GM12875 (cell line): Measurements from ENCODE around the gene MYOM3.

Source experiments
- H3K4me3 ChIP-seq: one replicate; pipeline ENCODE4 v1.5.1; 2011; ENCODE audit warnings: low read depth, low read length, control low read depth
- TF ChIP-seq, protein P1 (sequence below): IDR thresholded peaks from 2 replicates; pipeline ENCODE4 v1.5.1; 2011; ENCODE audit warnings: low read depth, mild to moderate bottlenecking, control low read depth, inconsistent platforms, low read length, moderate library complexity, borderline replicate concordance; ENCODE audit not compliant: insufficient read depth

Gene MYOM3

DNA sequence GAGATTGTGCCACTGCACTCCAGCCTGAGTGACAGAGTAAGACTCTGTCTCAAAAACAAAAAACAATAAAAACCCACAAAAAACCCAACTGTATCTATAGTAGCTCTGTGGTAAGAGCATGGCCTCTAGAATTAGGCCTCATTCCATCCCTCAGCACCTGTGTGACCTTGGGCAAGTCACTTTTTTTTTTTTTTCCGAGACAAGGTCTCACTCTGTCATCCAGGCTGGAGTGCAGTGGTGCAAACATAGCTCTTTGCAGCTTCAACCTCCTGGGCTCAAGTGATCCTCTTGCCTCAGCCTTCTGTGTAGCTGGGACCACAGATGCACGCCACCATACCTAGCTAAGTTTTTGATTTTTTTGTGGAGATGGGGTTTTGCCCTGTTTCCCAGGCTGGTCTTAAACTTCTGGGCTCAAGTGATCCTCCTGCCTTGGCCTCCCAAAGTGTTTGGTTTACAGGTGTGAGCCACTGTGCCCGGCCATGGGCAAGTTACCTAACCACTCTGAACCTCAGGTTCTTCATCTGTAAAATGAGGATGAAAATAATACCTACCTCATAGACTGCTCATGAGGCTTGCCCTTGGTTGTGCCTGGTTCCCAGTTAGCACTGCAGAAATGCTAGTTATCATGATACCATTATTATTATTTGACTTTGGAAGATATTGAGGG lies 15.3 kb upstream of the MYOM3 start:
- TF ChIP-seq, protein P1, sequence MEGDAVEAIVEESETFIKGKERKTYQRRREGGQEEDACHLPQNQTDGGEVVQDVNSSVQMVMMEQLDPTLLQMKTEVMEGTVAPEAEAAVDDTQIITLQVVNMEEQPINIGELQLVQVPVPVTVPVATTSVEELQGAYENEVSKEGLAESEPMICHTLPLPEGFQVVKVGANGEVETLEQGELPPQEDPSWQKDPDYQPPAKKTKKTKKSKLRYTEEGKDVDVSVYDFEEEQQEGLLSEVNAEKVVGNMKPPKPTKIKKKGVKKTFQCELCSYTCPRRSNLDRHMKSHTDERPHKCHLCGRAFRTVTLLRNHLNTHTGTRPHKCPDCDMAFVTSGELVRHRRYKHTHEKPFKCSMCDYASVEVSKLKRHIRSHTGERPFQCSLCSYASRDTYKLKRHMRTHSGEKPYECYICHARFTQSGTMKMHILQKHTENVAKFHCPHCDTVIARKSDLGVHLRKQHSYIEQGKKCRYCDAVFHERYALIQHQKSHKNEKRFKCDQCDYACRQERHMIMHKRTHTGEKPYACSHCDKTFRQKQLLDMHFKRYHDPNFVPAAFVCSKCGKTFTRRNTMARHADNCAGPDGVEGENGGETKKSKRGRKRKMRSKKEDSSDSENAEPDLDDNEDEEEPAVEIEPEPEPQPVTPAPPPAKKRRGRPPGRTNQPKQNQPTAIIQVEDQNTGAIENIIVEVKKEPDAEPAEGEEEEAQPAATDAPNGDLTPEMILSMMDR, result no peak
- no peak overlapping the region for H3K4me3 ChIP-seq

DNA sequence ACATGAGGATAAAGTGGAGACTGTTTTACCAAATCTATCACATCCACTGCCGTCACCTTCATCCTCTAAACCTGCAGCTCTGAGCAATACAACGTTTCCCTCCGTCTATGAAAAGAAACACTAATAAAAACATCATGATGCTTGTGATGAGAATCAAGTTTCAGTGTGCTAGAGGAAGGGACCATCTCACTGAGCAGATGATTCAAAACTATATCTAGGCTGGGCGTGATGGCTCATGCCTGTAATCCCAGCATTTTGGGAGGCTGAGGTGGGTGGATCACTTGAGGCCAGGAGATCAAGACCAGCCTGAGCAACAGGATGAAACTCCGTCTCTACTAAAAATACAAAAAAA lies 14.7 kb upstream of the MYOM3 start:
- no peak overlapping the region for H3K4me3 ChIP-seq
- TF ChIP-seq, protein P1, result no peak

DNA sequence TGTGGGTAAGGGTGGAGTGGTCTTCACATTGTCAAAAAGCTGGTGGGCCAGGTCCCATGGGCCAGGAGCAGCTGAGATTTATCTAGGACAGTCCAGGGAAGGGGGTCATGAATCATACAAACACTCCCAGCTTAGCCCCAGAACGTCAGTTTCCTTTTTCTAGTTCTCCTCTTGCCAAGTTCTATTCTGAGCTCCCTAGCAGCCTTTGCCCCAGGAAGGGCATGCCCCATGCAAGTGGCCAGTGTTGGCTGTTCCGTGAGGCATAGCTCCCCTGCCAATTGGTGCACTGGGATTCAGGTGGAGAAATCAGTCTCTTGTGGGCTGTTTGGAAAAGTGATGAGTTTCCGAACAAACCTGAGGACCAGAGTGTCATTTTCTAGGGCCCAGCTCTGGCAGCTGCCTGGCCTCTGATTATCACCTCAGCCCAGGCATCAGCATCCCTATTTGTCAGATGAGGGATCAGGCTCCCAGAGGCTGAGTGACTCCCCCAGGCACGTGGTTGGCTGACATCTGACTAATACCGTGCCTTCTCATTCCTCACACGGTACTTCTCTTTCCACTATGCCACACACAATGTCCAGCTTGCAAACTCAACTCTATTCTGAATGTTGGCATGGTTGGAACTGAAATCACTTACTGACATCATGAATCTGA lies 14.2 kb upstream of the MYOM3 start:
- H3K4me3 ChIP-seq, result no peak overlapping the region
- TF ChIP-seq, protein P1, result no peak

DNA sequence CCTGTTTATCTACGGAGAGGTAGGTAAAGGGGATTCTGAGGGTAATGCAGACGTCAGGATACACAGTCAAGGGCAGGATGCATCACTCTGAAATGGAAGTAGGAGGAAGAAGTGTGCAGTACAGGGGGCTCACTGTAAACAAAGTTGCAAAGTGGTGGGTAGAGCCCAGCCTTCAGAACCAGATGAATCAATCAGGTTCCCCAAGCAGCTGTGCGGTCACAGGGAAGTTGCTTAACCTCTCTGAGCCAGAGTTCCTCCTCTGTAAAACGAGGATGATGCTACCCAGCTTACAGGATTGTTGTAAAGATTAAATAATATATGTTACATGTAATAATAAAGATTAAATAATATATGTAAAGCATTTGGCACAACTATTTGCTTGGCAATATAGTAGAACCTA lies 13.5 kb upstream of the MYOM3 start:
- TF ChIP-seq, protein P1, result no peak
- no peak overlapping the region for H3K4me3 ChIP-seq

DNA sequence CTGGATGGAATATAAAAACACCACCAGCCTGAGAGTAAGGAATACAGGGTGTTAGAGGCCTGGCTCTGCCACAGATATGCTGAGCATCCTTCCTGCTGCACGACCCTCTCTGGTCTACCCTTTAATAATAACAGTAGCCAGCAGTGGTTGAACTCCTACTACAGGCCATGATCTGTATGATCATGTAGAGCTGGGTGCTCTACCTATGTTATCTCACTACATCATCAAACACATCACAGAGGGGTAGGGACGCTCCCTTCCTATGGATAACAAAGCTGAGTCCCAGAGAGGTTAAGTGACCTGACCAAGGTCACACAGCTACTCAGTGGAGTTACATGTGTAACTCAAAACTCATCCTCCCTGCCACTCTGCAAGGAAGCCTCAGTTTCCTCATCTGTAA lies 13.0 kb upstream of the MYOM3 start:
- no peak overlapping the region for H3K4me3 ChIP-seq
- TF ChIP-seq, protein P1, result no peak

DNA sequence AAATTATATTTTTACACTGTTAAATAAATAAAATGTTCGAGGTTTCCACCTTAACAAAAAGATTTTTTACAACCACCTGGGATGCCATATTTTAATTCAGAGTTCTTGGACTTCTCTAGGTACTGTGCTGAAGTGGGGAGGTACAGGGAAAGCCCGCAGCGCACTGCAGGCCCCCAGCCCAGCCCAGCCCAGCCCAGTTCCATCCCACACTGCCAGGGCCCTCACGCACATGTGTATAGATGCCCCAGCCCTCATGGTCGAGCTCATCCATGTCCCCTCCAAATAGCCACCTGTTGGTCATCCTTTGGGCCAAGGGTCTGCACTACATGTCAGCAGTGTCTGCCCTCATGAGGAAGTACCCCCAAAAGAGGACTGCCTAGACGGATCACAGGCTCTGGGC lies 11.7 kb upstream of the MYOM3 start:
- no peak overlapping the region for H3K4me3 ChIP-seq
- TF ChIP-seq, protein P1, result no peak

DNA sequence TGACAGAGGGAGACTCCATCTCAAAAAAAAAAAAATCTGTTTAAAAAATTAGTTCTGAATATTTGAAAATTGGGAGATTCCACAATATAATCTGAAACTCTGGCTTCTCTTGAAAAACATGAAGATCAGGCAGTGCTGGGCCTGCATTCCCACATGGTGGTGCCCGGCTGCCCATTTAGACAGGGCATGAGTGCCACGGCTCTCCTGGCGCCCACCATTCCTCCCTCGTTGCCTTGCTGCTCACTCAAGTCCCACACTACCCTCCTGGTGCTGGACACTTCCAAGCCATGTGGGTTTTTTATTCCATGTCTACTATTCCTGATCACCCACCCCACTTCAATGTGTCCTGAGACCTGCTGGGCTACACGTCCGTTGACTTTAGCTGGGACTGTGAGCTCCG lies 10.8 kb upstream of the MYOM3 start:
- TF ChIP-seq, protein P1, result no peak
- H3K4me3 ChIP-seq, result no peak overlapping the region
